ENCODE measurements around the gene FCGR3A.
"Not testable (repeated sequence)": the region's sequence is repeated elsewhere in the genome, so short reads cannot be mapped to it uniquely, and the experiment has no call there.

FCGR3A gene

GRCh38 chr1:161549652-161550051 lies at the start of gene FCGR3A:
Gene FCGR3A, minus strand, starts transcription at chr1:161549818. Its CDS starts 82 bp downstream, at chr1:161549736.
- DNase-seq: peak; percentile 53

GRCh38 chr1:161597077-161597476 lies 47.5 kb upstream of the FCGR3A start:
- DNase-seq: not testable (repeated sequence)

- DNase-seq: not testable (repeated sequence)
Observed at GRCh38 chr1:161595583-161595982, 46.0 kb upstream of the FCGR3A start.

GRCh38 chr1:161595173-161595572 lies 45.6 kb upstream of the FCGR3A start:
- DNase-seq: not testable (repeated sequence)

- not testable (repeated sequence) for DNase-seq
Observed at GRCh38 chr1:161594269-161594984, 44.8 kb upstream of the FCGR3A start.

GRCh38 chr1:161593092-161593755 lies 43.6 kb upstream of the FCGR3A start:
- DNase-seq: not testable (repeated sequence)

GRCh38 chr1:161592586-161592985 lies 43.0 kb upstream of the FCGR3A start:
- not testable (repeated sequence) for DNase-seq

GRCh38 chr1:161589920-161590319 lies 40.3 kb upstream of the FCGR3A start:
- not testable (repeated sequence) for DNase-seq

GRCh38 chr1:161589365-161589764 lies 39.7 kb upstream of the FCGR3A start:
- DNase-seq: not testable (repeated sequence)

GRCh38 chr1:161588596-161588995 lies 39.0 kb upstream of the FCGR3A start:
- not testable (repeated sequence) for DNase-seq

GRCh38 chr1:161582882-161583281 lies 33.3 kb upstream of the FCGR3A start:
- not testable (repeated sequence) for DNase-seq

- DNase-seq: not testable (repeated sequence)
Observed at GRCh38 chr1:161580879-161581537, 31.4 kb upstream of the FCGR3A start.

GRCh38 chr1:161579856-161580507 lies 30.4 kb upstream of the FCGR3A start:
- not testable (repeated sequence) for DNase-seq

GRCh38 chr1:161576676-161577075 lies 27.1 kb upstream of the FCGR3A start:
- not testable (repeated sequence) for DNase-seq

GRCh38 chr1:161571703-161572102 lies 22.1 kb upstream of the FCGR3A start:
- DNase-seq: not testable (repeated sequence)

- not testable (repeated sequence) for DNase-seq
Observed at GRCh38 chr1:161566602-161566960, 17.0 kb upstream of the FCGR3A start.

GRCh38 chr1:161563522-161563921 lies 13.9 kb upstream of the FCGR3A start:
- not testable (repeated sequence) for DNase-seq

- not testable (repeated sequence) for DNase-seq
Observed at GRCh38 chr1:161562441-161562840, 12.8 kb upstream of the FCGR3A start.

GRCh38 chr1:161560960-161561715 lies 11.5 kb upstream of the FCGR3A start:
- DNase-seq: peak; percentile 46

GRCh38 chr1:161557506-161558450 lies 8.2 kb upstream of the FCGR3A start:
- DNase-seq: not testable (repeated sequence)

- DNase-seq: not testable (repeated sequence)
Observed at GRCh38 chr1:161556990-161557389, 7.4 kb upstream of the FCGR3A start.
